Neural progenitor cell (in vitro differentiated cells): Measurements from ENCODE around the gene OPA1.

Source experiments
- EZH2 ChIP-seq: fragments of 200-600 bp; sonication (generic); IDR thresholded peaks from 2 replicates; pipeline ENCODE4 v1.6.1; 2017; ENCODE audit warnings: antibody characterized with exemption, mild to moderate bottlenecking, moderate library complexity
- TF ChIP-seq, protein P1 (sequence below): fragments of 200-600 bp; sonication (generic); IDR thresholded peaks from 2 replicates; pipeline ENCODE4 v1.5.1; 2017; ENCODE audit warnings: antibody characterized with exemption, mild to moderate bottlenecking

GRCh38 chr3:193732827-193733226 is 139.8 kb downstream of the OPA1 start:
- TF ChIP-seq, protein P1, sequence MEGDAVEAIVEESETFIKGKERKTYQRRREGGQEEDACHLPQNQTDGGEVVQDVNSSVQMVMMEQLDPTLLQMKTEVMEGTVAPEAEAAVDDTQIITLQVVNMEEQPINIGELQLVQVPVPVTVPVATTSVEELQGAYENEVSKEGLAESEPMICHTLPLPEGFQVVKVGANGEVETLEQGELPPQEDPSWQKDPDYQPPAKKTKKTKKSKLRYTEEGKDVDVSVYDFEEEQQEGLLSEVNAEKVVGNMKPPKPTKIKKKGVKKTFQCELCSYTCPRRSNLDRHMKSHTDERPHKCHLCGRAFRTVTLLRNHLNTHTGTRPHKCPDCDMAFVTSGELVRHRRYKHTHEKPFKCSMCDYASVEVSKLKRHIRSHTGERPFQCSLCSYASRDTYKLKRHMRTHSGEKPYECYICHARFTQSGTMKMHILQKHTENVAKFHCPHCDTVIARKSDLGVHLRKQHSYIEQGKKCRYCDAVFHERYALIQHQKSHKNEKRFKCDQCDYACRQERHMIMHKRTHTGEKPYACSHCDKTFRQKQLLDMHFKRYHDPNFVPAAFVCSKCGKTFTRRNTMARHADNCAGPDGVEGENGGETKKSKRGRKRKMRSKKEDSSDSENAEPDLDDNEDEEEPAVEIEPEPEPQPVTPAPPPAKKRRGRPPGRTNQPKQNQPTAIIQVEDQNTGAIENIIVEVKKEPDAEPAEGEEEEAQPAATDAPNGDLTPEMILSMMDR: no peak
- no peak for TF ChIP-seq EZH2
